ENCODE measurements around the gene MLC1.

The MLC1 gene

GRCh38 chr22:50072167-50072555, 13.1 kb downstream of the MLC1 start:
- no peak for TF ChIP-seq CTCF (IDR thresholded peaks at IDR 0.05; ENCODE audit: borderline replicate concordance, insufficient read depth, low read depth, low read length)

GRCh38 chr22:50071432-50072166, 13.6 kb downstream of the MLC1 start:
- no peak for TF ChIP-seq CTCF (IDR thresholded peaks at IDR 0.05; ENCODE audit: borderline replicate concordance, insufficient read depth, low read depth, low read length)
- no peak overlapping the region for H3K4me3 ChIP-seq (ENCODE audit: low read depth, low read length)

More at GRCh38 chr22:50072167-50072555, 13.1 kb downstream of the MLC1 start:
- no peak overlapping the region for H3K4me3 ChIP-seq (ENCODE audit: low read depth, low read length)

GRCh38 chr22:50070366-50070765, 14.9 kb downstream of the MLC1 start:
- TF ChIP-seq CTCF (IDR thresholded peaks at IDR 0.05; ENCODE audit: borderline replicate concordance, insufficient read depth, low read depth, low read length) = no peak
- no peak overlapping the region for H3K4me3 ChIP-seq (ENCODE audit: low read depth, low read length)

- TF ChIP-seq CTCF (IDR thresholded peaks at IDR 0.05; ENCODE audit: borderline replicate concordance, insufficient read depth, low read depth, low read length) = no peak
These were observed 17.1 kb downstream of the MLC1 start for GRCh38 chr22:50068096-50068495.

GRCh38 chr22:50067244-50067643, 18.0 kb downstream of the MLC1 start:
- TF ChIP-seq CTCF (IDR thresholded peaks at IDR 0.05; ENCODE audit: borderline replicate concordance, insufficient read depth, low read depth, low read length) = no peak
- no peak overlapping the region for H3K4me3 ChIP-seq (ENCODE audit: low read depth, low read length)

More at GRCh38 chr22:50068096-50068495, 17.1 kb downstream of the MLC1 start:
- H3K4me3 ChIP-seq (ENCODE audit: low read depth, low read length) = no peak overlapping the region

- TF ChIP-seq CTCF (IDR thresholded peaks at IDR 0.05; ENCODE audit: borderline replicate concordance, insufficient read depth, low read depth, low read length) = no peak
- no peak overlapping the region for H3K4me3 ChIP-seq (ENCODE audit: low read depth, low read length)
These were observed 20.8 kb downstream of the MLC1 start for GRCh38 chr22:50064453-50064852.

Measured in GM12875 (cell line).